Measurements from ENCODE around the gene CFAP100.

DNA sequence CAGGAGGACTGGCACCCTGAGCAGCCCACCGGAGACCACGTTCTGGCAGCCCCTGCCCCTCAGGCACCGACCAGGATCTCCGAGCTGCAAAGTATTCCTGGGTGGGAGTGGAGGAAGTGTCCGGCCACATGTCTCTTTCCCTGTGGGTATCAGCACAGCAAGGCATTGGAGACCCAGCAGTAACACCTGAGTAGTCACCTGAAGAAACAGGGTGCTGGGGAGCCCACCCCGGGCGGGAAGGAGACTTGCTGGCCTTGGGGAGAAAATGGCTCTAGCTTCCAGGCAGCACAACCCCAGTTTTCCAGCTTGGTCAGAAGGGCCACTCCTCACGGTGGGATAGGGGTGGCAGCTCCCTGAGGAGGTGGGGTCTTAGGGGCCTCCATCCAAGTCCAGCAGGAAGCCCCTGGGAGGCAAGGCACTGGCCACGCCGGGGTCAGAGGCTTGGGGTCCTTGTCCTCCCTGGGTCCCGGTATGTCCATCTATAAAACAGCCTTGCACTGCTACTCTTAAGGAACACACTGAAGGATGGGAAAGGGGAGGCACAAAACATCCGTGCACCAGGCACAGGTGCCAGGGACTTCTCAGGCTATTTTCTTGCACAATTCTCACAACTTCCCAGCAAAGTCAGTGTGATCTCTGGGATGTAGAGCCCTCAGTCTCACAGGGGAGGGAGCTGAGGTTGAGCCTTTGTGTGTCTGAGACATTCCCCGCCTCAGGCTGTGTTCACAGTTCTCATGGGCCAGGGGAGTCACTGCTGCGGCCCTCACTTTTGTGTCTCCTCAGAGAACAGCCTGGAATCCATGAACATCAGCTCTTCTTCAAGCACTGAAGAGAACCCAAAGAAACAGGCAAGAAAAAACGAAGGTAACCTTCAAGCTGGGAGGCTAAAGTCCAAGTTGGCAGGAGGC, 11.9 kb downstream of the CFAP100 start:
- TF ChIP-seq CTCF (IDR thresholded peaks at IDR 0.05; ENCODE audit: low read length) (no peak), EZH2 (IDR thresholded peaks at IDR 0.05; ENCODE audit: borderline replicate concordance, low read length) (no peak)

Measured in OCI-LY1 (cell line).